Activated CD8-positive, alpha-beta memory T cell treated with anti-CD3 and anti-CD28 coated beads, Interleukin-2, amount 10 ng/mL, durations not matched to agents 7 days and 5 days (primary cell): ENCODE measurements around the gene TSPAN18. TPM values are rescaled to one million over a fixed set of nuclear protein-coding genes. Genes with fewer than 3 reads are reported as not detected.

Experiments used
- ATAC-seq: fragments of 150-1000 bp; cut with Tn5 transposase; one replicate; pipeline ENCODE4 v1.10.0; 2021; ENCODE audit warnings: moderate library complexity
- CTCF ChIA-PET: fragments of 350-600 bp; sonication (Branson Sonifier 250); formaldehyde crosslinking; loops from one replicate; lab custom pipeline; 2021; ENCODE audit warnings: antibody characterized with exemption; lab: Charles Lee
- DNase-seq: peaks from one replicate; pipeline ENCODE4 v3.0.0-alpha.2; 2020
- H3K27ac Mint-ChIP-seq: one replicate; pipeline ENCODE4 v1.8.0; 2021; ENCODE audit warnings: mild to moderate bottlenecking, mixed read lengths
- H3K27me3 Mint-ChIP-seq: one replicate; pipeline ENCODE4 v1.8.0; 2021; ENCODE audit warnings: mixed read lengths
- H3K36me3 Mint-ChIP-seq: one replicate; pipeline ENCODE4 v1.8.0; 2021; ENCODE audit warnings: mild to moderate bottlenecking, mixed read lengths
- H3K4me1 Mint-ChIP-seq: one replicate; pipeline ENCODE4 v1.8.0; 2021; ENCODE audit warnings: mixed read lengths
- H3K4me3 Mint-ChIP-seq: one replicate; pipeline ENCODE4 v1.8.0; 2021; ENCODE audit warnings: mild to moderate bottlenecking, moderate library complexity, mixed read lengths
- H3K9me3 Mint-ChIP-seq: one replicate; pipeline ENCODE4 v1.8.0; 2022; ENCODE audit warnings: low read depth, mixed read lengths
- total RNA-seq, 2 experiments: library from RNA; stranded (reverse); gene quantifications; one replicate each; pipeline ENCODE4 v1.2.3, GENCODE V29; 2021

The TSPAN18 gene
- total RNA-seq, 2 experiments from 2014 or later = 3.8 to 6.1 TPM

DNA sequence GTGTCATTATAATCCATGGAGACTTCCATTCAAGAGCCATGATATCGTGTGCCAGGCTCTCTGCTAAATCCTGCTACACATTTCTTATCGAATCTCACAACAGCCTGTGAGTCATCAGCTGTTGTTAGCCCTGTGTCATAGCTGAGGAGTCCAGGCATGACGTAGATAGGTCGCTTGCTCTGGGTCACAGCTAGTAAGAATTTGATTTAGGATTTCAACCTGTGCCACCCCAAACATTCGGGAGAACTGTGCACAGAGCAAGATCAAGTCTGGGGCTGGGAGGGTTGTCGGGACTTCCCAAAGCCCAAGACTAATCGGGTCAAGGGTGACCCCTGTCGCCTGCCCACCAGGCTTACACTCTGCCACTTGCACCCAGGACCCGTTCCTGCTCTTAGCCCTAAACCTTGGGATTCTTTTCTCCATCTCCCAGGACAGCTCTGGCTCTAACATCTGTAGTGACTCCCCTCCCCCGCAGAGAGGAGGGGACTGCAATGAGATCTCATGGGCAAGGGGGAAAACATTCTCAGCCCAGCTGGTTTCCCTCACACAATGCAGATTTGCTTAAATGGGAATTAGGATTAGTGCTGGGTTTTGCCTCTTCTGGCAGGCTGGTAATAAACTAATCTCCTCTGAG lies 34.3 kb downstream of the TSPAN18 start:
- peaks cover 8% of the 10 kb centered on the region for H3K27me3 Mint-ChIP-seq
- DNase-seq = no peak
- no peaks in the 10 kb centered on the region for H3K36me3 Mint-ChIP-seq
- CTCF ChIA-PET = interaction anchor here (0.9 to 1.1 kb wide), 2 partner anchors 15 to 150 kb away, joined by 3 to 5 read pairs; no protein-coding TSS in a partner anchor
- H3K9me3 Mint-ChIP-seq = no peaks in the 10 kb centered on the region
- H3K27ac Mint-ChIP-seq = no peak overlapping the region
- H3K4me1 Mint-ChIP-seq = peaks cover 4% of the 10 kb centered on the region
- H3K4me3 Mint-ChIP-seq = no peak overlapping the region
- ATAC-seq = no peak

DNA sequence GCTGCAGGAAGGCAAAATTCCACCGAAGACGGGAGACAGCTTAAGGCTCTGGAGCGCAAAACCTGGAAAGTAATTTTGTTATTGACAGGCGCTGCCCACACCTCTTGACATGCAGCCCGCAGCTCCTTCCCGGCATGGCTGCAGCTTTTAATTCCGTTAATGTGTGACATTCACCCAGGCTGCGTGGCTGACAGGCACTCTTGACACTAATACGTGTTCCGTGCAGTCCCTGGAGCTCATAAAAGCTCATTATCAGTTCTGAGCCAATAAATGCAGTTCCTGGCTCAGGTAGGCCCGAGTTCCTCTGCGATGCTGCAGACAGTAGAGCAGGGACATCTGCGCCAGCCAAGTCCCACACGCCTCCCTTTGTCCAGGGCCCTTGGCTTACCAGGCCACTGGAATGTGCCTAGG lies 34.8 kb downstream of the TSPAN18 start:
- Mint-ChIP-seq H3K9me3 (no peaks in the 10 kb centered on the region), H3K4me1 (peaks cover 4% of the 10 kb centered on the region), H3K27me3 (peaks cover 5% of the 10 kb centered on the region), H3K4me3 (no peak overlapping the region), H3K36me3 (no peaks in the 10 kb centered on the region), H3K27ac (no peak overlapping the region)
- CTCF ChIA-PET = no interaction called here
- DNase-seq (no peak), ATAC-seq (no peak)

DNA sequence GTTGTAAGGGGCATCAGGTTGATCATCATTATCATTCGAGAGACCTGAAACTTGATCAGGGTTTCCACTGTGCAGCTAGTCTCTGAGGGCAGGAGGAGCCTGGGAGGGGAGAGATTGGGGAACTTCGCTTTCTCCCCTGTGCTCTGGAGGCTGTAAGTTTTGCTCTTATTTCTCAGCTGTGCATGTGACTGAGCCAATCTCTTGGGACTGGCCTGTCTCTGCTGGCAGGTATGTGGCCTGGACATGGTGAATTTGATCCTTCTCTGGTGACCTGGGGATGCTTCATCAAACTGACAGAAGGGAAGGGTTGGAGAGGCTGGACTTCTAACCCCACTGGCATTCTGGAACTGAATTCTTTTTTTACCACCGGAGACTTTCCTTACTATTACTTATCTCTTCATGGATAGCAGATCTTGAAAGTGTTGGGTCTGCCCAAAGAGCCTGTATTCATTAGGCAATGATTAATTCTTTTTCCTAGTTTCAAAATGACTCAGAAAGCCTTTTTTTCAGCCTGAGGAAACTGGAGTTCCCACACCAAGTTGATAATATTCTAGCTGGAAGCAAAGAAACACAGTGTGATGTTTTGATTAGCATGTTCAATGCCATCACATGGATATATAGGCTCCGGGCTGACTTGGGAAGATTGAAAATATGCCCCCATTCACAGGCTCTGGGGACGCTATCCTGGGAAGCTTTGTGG lies 36.5 kb downstream of the TSPAN18 start:
- Mint-ChIP-seq H3K27me3 (peaks cover 3% of the 10 kb centered on the region), H3K4me1 (peaks cover 4% of the 10 kb centered on the region), H3K4me3 (no peak overlapping the region), H3K27ac (no peak overlapping the region), H3K9me3 (no peaks in the 10 kb centered on the region), H3K36me3 (no peaks in the 10 kb centered on the region)
- CTCF ChIA-PET = interaction anchor here (1.3 kb wide), 1 partner anchor 12 kb away, joined by 3 read pairs; no protein-coding TSS in a partner anchor
- DNase-seq (no peak), ATAC-seq (no peak)

DNA sequence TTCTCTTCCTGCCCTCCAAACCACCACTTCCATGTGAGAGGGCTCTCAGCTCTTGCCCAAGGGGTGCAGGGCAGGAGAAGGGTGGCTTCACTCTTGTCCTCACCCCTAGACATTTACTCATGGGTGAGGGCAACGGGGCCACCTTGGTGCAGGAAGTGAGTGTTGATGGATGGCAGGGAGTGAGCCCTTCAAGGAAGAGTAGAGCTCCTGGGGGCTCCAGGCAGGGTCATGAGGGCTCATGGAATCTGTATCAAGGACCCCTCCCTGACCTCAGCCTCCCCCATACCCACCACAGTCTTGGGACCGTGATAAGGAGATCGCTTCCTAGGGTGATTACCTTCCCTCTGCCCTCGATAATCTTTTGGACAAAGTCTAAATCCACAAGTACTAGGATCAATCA lies 37.8 kb downstream of the TSPAN18 start:
- no peak for ATAC-seq
- Mint-ChIP-seq H3K27me3 (peaks cover 3% of the 10 kb centered on the region), H3K27ac (no peak overlapping the region), H3K36me3 (no peaks in the 10 kb centered on the region), H3K4me3 (no peak overlapping the region), H3K9me3 (no peaks in the 10 kb centered on the region), H3K4me1 (peaks cover 4% of the 10 kb centered on the region)
- CTCF ChIA-PET = no interaction called here
- DNase-seq = no peak

DNA sequence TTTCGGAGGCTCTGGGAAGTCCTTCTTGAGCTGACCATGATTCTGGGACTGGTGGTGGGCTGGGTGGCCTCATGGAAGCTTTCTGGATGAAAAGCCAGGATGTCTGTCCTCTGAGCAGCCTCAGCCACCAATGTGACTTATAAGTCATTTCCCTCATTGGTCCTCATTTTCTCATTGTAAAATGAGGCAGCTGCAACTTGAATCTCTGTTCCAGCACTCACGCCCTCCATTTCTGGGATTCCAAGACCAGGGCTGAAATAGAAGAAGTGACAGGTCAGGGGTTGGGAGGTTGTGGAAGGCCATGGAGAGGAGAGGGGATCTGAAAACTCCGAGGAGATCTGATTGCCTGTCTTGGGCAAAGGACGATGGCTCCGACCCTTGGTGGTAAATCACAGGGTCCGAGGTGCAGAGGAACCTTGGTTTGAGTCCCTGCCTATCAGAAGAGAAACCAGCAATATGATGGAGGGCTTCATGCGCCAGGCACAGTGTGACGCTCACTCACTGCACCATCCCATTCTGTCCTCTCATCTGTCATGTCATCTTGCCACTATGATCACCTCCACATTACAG lies 38.3 kb downstream of the TSPAN18 start:
- no peak overlapping the region for H3K27ac Mint-ChIP-seq
- no peak for DNase-seq
- no peaks in the 10 kb centered on the region for H3K9me3 Mint-ChIP-seq
- no peak overlapping the region for H3K4me3 Mint-ChIP-seq
- CTCF ChIA-PET = no interaction called here
- no peaks in the 10 kb centered on the region for H3K36me3 Mint-ChIP-seq
- H3K27me3 Mint-ChIP-seq = no peaks in the 10 kb centered on the region
- no peak for ATAC-seq
- peaks cover 4% of the 10 kb centered on the region for H3K4me1 Mint-ChIP-seq

DNA sequence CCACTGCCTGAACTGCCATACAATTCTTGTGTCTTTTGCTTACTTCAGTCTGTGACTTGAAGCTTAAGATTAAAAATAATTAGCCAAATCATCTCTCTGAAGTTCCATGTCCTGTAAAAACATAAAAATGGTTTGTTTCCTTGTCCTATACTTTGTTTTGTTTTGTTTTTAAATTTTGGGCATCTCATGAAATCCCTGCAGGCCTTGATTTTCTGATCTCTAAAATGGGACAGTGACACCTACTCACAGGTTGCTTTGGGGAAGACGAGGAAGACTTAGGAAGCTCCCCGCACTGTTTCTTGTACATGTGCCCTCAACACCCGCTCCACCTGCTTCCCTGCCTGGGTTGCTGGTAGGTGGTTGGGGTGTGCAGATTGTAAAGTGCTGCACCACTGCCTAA lies 38.9 kb downstream of the TSPAN18 start:
- Mint-ChIP-seq H3K4me1 (peaks cover 4% of the 10 kb centered on the region), H3K36me3 (no peaks in the 10 kb centered on the region), H3K9me3 (no peaks in the 10 kb centered on the region), H3K4me3 (no peak overlapping the region), H3K27me3 (no peaks in the 10 kb centered on the region), H3K27ac (no peak overlapping the region)
- no peak for DNase-seq
- CTCF ChIA-PET = interaction anchor here (2.0 kb wide), 1 partner anchor 10 kb away, joined by 19 read pairs; no protein-coding TSS in a partner anchor
- no peak for ATAC-seq

DNA sequence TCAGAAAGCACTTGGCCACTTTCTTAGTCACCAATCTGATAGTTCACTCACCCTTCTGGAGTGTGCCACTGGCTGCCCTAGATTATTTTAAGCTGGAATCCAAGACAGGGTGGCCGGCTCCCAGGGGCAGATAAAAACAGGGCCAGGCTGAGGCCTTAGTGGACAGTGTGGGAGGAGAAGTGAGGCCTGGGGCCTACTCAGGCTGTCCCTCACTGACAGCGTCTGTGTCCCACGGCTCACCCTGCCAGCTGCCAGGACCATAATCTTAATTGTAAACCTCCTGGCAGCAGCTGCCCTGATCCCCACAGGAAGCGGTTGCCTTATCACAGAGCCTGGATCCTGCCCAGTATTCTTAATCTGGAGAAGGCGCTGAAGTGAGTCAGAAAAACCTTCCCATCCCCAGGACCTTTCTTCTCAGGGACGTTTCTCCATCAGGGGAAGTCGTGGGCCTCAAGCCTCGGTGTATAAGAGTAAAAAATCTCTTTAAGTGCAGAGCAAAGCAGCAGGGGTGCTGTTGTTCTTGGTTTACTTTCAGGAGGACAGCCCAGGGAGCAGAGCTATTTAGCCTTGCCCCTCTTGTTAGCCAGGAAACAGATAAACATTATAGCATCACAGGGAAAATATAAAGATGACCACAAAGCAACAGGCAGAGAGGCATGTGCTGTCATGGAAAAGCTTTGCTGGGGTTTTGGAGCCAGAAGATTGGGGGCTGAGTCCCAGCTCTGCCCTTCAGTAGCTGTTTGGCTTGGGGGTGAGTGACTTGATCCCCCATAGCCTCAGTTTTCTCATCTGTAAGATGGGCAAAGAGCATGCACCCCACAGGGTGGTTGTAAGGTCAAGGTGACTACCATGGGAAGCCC lies 39.6 kb downstream of the TSPAN18 start:
- no peak for ATAC-seq
- H3K27ac Mint-ChIP-seq = no peak overlapping the region
- DNase-seq = no peak
- no peaks in the 10 kb centered on the region for H3K36me3 Mint-ChIP-seq
- no peaks in the 10 kb centered on the region for H3K9me3 Mint-ChIP-seq
- CTCF ChIA-PET = interaction anchor here (0.9 to 2.0 kb wide), 3 partner anchors 9 to 128 kb away, joined by 3 to 19 read pairs (median 3); no protein-coding TSS in a partner anchor
- peaks cover 4% of the 10 kb centered on the region for H3K4me1 Mint-ChIP-seq
- no peak overlapping the region for H3K4me3 Mint-ChIP-seq
- H3K27me3 Mint-ChIP-seq = no peaks in the 10 kb centered on the region

DNA sequence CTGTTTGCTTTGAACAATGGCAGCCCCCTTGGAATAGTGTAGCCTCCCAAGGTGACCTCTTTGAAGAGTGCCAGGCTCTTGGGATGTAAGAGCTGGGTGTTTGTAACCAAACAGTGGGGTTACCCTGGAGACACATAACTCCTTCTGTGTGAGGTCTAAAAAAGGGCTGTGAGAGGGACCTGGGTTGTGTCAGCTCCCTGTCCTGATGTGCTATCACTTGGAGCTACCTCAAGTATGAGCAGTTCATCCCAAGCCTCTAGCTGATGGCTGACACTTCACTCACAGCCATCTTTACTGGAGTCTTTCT lies 40.2 kb downstream of the TSPAN18 start:
- CTCF ChIA-PET = interaction anchor here (0.9 to 2.0 kb wide), 3 partner anchors 9 to 128 kb away, joined by 3 to 19 read pairs (median 3); no protein-coding TSS in a partner anchor
- no peak for ATAC-seq
- Mint-ChIP-seq H3K36me3 (no peaks in the 10 kb centered on the region), H3K27ac (no peak overlapping the region), H3K4me3 (no peak overlapping the region), H3K9me3 (no peaks in the 10 kb centered on the region), H3K27me3 (no peaks in the 10 kb centered on the region), H3K4me1 (peaks cover 4% of the 10 kb centered on the region)
- no peak for DNase-seq

DNA sequence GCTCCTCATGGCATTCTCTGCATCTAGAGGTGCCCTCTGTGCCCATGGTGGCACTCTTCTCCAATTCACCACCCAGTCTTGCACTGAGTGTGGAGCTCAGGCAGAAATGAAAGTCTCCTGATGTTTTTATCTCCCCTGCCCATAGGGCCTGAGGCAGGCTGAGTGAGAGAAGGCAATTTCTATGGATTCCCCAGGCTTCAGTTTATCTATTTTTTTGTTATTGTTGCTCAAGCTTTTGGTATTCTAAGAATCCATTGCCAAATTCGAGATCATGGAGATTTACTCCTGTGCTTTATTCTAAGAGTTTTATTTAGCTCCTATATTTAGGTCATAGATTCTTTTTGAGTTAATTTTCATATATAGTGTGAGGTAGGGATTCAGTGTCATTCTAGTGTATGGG lies 40.7 kb downstream of the TSPAN18 start:
- no peaks in the 10 kb centered on the region for H3K36me3 Mint-ChIP-seq
- no peak for ATAC-seq
- H3K4me3 Mint-ChIP-seq = no peak overlapping the region
- H3K27ac Mint-ChIP-seq = no peak overlapping the region
- no peaks in the 10 kb centered on the region for H3K27me3 Mint-ChIP-seq
- DNase-seq = no peak
- CTCF ChIA-PET = interaction anchor here (0.9 to 2.0 kb wide), 2 partner anchors 8 to 127 kb away, joined by 3 to 19 read pairs; no protein-coding TSS in a partner anchor
- no peaks in the 10 kb centered on the region for H3K9me3 Mint-ChIP-seq
- H3K4me1 Mint-ChIP-seq = peaks cover 4% of the 10 kb centered on the region

DNA sequence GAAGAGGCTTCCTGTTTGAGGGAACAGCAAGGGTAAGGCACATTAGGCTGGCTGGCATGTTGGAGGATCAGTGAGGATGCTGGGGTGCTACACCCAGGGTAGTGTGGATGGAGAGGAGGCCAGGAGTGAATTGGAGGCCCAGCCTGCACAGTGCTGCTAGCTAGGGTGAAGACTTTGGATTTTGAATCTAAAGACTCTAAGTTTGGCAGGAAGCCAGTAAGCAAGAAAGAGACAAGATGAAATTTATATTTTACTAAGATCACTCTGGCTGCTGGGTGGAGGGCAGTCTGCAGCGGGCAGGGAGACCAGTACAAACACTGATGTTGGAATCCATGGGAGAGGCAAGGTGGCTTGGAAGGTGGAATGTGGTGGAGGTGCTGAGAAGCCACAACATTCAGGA lies 43.6 kb downstream of the TSPAN18 start:
- no peaks in the 10 kb centered on the region for H3K36me3 Mint-ChIP-seq
- CTCF ChIA-PET = interaction anchor here (1.2 kb wide), 1 partner anchor 141 kb away, joined by 4 read pairs; no protein-coding TSS in a partner anchor
- no peak for DNase-seq

DNA sequence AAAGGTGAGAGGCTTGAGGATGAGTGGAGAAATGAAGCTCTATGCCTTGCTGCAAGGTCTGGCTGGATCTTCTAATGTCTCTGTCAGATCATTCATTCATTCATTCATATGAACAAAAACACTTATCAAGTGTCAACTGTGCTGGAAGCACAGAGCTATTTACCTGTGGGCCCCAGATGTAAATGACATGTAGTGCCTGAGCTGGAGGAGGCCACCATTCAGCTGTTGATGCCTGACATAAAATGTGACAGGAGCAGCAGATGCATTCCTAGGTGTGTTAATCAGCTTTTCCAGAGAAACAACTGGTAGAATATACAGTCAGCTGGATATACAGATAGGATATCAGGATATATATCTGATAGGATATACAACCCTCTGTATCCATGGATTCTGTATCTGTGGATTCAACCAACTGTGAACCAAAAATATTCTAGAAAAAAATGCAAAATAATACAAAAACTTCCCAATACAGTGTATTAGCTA lies 44.5 kb downstream of the TSPAN18 start:
- Mint-ChIP-seq H3K36me3 (no peaks in the 10 kb centered on the region), H3K4me1 (no peaks in the 10 kb centered on the region), H3K27ac (no peak overlapping the region), H3K9me3 (no peaks in the 10 kb centered on the region), H3K4me3 (no peak overlapping the region), H3K27me3 (peaks cover 11% of the 10 kb centered on the region)
- ATAC-seq (no peak), DNase-seq (no peak)
- CTCF ChIA-PET = interaction anchor here (1.2 kb wide), 1 partner anchor 140 kb away, joined by 4 read pairs; no protein-coding TSS in a partner anchor

More for the DNA sequence above, 43.6 kb downstream of the TSPAN18 start:
- H3K9me3 Mint-ChIP-seq = no peaks in the 10 kb centered on the region
- no peak overlapping the region for H3K4me3 Mint-ChIP-seq
- peaks cover 8% of the 10 kb centered on the region for H3K27me3 Mint-ChIP-seq
- no peaks in the 10 kb centered on the region for H3K4me1 Mint-ChIP-seq
- ATAC-seq = no peak
- no peak overlapping the region for H3K27ac Mint-ChIP-seq

DNA sequence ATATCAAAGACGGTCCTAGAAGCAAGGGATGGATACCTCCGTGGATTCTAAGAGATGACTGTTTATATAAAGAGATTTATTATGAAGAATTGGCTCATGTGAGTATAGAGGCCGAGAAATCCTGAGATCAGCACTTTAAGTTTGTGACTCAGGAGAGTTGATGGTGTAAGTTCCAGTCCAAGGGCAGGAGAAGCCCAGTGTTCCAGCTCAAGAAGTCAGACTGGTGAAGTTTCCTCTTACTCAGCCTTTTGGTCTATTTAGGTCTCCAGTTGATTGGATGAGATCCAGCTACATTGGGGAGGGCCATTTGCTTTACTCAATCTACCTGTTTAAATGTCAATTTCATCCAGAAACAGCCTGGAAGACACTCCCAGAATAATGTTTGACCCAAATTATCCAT lies 45.1 kb downstream of the TSPAN18 start:
- Mint-ChIP-seq H3K27me3 (peaks cover 11% of the 10 kb centered on the region), H3K36me3 (no peaks in the 10 kb centered on the region), H3K4me1 (no peaks in the 10 kb centered on the region), H3K4me3 (no peak overlapping the region), H3K9me3 (no peaks in the 10 kb centered on the region), H3K27ac (no peak overlapping the region)
- no peak for DNase-seq
- ATAC-seq = no peak
- CTCF ChIA-PET = interaction anchor here (1.2 kb wide), 1 partner anchor 140 kb away, joined by 4 read pairs; no protein-coding TSS in a partner anchor
